DMS79 (cell line): ENCODE results near the gene FAM98B.

Experiments used
- DNase-seq: peaks from one replicate; lab custom pipeline; 2025; lab: John Stamatoyannopoulos, UW

FAM98B gene

GRCh38 chr15:38507570-38507969 lies 53.6 kb downstream of the FAM98B start:
- no peak for DNase-seq

DNA sequence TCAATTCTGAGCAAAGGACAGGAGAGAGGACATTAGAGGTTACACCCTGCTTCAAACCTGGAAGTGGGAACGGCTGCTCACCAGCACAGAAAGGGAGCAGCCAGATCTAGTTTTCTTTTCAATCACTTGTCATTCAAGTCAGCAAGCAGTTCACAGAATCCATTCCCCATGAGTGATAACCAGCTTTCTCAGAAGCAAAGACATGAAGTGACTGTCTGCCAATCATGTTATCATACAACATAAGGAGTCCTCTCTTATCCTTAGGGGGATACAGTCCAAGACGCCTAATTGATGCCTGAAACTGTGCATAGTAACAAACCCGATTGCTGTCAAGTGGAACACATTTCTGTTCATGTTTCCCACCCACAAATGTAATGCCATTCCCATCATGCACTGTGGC lies 54.7 kb downstream of the FAM98B start:
- DNase-seq: no peak

GRCh38 chr15:38509152-38509551 lies 55.2 kb downstream of the FAM98B start:
- no peak for DNase-seq

DNA sequence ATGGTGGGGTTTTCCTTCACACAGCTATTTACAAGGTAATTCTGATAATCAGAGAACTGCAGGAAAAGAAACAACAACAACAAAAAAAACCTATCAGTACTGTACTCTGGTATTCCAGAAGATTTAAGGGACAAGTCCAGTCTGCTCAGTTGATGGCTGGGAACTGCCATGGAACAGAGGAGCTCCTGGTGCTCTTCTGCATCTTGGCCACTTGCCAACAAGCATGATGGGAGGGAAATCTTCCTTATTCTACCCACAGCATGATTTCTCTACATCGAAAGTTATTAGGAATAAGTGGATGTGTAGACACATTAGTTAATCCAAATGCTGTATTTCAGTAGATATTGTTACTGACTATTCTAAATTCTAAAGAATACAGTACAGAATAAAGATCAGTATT lies 59.0 kb downstream of the FAM98B start:
- DNase-seq: no peak

DNA sequence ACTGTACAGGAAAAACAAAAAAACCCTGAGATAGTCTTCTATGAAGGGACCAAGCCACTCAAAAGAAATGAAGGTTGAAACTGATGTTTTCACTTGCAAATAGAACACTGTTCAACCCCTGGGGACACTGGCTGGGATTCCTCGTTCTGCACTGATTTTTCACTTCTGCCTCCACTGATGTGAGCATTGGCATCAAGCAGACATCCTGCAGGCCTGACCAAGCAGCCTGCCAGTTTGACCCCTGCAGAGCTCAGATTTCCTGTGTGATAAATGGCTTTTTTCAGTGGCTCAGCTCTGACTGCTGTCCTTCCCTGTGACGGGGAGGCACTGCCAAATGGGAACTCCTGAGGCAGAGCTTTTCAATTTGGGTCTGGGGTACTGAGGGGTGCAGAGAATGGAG lies 60.7 kb downstream of the FAM98B start:
- no peak for DNase-seq

DNA sequence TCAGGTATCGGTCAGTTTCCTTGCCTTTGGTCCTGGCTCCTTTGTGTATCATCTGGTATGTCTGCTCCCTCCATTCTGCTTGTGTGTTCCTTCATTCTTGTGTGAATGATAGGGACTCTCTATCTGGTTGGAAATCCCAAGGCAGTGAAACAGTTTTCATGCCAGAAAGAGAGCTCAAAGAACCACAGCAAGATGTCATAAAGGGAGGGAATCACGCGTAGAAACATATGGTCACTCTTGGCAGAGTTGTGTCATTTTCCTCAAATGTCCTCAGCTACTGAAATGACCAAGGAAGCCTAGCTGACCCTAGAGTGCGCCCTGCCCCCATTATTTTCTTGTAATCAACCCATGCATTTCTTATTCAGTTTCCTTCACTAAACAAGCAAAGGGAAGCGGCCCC lies 62.7 kb downstream of the FAM98B start:
- no peak for DNase-seq

- no peak for DNase-seq
These were observed 63.5 kb downstream of the FAM98B start for GRCh38 chr15:38517312-38517975.

DNA sequence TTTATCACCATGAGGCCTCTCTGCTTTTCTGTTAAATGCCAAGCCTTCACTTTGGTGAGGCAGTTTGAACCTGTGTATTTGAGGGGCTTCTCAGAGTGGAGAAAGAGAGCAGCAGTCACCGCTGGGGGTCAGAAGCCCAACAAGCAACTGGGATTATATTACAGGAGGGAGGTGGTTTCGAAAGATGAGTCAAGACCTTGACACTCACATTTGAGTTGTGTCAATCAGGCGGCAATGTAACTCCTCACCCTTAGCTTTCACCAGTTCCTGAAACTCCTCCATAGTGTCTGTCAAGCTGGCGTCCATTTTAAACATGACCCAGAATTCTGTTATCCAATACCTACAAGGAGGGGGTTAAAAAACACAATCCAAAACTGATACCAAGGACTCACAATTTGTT lies 64.2 kb downstream of the FAM98B start:
- no peak for DNase-seq

DNA sequence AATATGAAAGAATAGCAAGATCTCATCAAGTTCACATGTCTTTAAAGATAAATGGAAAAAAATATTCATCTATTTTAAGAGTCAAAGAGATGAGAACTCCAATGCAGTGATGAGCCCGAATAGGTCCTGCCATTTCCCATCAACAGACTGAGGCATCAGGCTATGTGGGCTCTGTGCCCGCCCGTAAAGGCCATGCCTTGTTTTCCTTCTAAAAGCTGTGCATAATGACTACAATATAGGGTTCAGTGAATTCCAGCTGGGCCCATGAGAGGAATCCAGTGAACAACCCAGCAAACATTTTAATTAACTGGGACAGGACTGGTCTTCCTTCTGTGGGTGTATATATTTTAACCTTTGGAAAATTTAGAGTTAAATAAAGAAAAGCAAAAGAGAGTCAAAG lies 66.1 kb downstream of the FAM98B start:
- no peak for DNase-seq

GRCh38 chr15:38521316-38521715 lies 67.4 kb downstream of the FAM98B start:
- no peak for DNase-seq

GRCh38 chr15:38522922-38523321 lies 69.0 kb downstream of the FAM98B start:
- no peak for DNase-seq

DNA sequence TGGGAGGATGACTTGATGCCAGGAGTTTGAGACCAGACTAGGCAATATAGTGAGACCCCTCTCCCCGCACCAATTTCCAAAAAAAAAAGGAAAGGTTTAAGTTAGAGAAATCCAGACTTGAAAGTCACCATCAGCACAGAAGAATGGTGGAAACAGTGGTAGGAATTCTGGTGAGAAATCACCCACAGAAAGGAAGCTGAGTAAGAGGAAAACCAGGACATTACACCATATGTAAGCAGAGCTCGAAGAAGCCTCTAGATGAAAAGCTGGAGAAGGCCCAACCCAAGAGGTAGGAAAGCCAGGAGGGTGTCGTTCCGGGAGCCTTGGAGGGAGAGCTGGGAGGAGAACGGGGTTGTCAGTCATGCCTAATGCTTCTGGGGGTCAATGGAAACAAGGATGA lies 70.2 kb downstream of the FAM98B start:
- DNase-seq: no peak

DNA sequence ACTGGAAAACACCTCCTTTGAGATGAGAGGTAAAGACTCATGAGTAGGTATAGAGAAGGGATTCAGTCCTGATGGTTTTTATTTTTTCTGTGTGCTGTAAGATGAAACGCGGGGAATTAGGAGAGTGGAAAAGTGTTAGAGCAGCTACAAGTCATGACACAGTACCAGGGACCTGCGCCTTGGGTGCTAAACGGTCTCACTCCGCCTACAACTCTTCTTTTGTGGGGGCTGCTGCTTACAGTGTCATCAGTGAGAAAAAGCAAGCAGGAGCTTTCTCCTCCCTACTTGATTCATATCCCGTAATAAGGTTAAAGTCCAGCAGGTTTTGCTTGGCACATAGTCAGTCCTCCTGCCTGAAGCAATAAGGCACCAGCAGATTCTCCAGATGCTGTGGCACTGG lies 71.6 kb downstream of the FAM98B start:
- DNase-seq: no peak

DNA sequence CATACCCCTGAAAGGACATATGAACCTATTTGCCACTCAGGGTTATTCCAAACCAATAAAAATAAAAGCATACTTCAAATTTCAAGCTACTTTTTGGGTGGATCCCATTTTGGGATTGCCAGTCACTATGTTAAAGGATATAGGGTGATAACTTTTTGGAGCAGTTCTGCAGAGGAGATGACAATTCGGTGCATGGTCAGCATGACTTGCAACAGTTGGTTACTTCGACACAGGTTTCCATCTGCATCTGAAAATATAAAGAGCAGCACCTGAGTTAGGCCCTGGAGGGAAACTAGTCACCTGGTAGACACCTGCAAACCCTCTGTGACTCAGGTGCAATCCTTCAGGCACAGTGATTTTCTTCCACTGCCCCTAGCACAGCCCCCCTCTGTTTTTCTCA lies 72.2 kb downstream of the FAM98B start:
- DNase-seq: no peak

- no peak for DNase-seq
These were observed 74.4 kb downstream of the FAM98B start for GRCh38 chr15:38528294-38528693.

- DNase-seq: no peak
These were observed 76.2 kb downstream of the FAM98B start for GRCh38 chr15:38530113-38530512.

DNA sequence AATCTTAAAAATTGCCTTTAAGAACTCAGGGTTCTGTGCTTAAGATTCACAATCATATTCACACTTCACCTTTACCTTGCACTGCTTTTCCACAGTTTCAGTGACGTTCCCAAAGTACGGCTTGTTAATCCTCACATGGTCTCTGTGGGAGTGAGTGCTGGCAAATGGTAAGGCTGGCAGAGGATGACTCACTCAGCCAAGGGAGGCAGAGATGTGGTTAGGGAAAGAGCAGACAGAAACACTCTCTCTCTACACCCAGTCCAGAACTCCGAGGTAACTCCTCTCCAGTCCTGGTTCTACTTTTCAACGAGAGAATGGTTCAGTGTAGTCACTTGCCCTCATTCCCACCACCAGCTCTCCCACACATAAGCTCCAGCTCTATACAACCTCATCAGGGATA lies 77.6 kb downstream of the FAM98B start:
- DNase-seq: no peak

GRCh38 chr15:38532728-38533127 lies 78.8 kb downstream of the FAM98B start:
- no peak for DNase-seq

GRCh38 chr15:38533416-38533915 lies 79.5 kb downstream of the FAM98B start:
- DNase-seq: no peak

GRCh38 chr15:38533926-38534325 lies 80.0 kb downstream of the FAM98B start:
- no peak for DNase-seq

- no peak for DNase-seq
These were observed 80.8 kb downstream of the FAM98B start for GRCh38 chr15:38534691-38535090.

DNA sequence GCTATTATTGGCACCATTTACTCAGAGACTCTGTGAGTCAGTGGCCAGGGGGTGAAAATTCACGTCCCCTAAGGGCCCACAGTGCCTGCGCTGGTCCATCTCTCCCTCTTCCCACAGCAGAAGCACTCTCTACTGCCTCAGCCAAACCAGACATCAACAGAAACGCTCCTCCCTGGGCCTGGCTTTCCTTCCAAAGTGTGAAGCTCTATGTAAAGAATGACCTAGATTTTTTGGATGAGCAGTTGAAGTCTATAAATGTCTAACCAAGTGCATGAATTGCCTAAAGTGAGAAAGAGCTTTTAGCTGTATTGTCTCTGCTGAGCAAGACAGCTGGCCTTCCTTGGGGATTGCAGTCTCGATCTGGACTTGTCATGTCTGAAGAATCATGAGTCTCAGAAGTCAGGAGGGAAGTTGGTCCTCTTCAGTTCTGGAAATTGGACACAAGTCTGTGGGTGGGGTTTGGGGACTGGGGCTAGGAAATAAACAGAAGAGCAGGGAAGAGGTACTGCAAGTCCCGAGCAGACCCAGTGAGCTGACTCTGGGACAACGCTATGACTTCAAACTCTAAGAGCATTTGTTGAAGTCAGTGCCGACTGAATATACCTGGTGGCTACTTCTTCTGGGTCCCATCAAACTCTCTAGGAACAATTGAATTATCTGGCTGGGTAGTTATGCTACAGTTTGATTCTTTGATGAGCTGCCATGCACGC lies 81.7 kb downstream of the FAM98B start:
- DNase-seq: no peak

GRCh38 chr15:38536201-38536676 lies 82.3 kb downstream of the FAM98B start:
- no peak for DNase-seq
